CD4-positive, alpha-beta T cell (primary cell): ENCODE results near the gene FLG. TPM values are rescaled to one million over a fixed set of nuclear protein-coding genes. Genes with fewer than 3 reads are reported as not detected.

Source experiments
- ATAC-seq: fragments of 200-7000 bp; cut with Tn5 transposase; one replicate; pipeline ENCODE4 v1.10.0; 2022; ENCODE audit warnings: mild to moderate bottlenecking; ENCODE audit not compliant: poor library complexity
- CTCF ChIA-PET: fragments of 350-600 bp; sonication (Branson Sonifier 250); formaldehyde crosslinking; loops from one replicate; lab custom pipeline; 2021; ENCODE audit warnings: antibody characterized with exemption, inconsistent platforms; lab: Charles Lee
- POLR2A ChIA-PET: fragments of 350-600 bp; sonication (Branson Sonifier 250); formaldehyde crosslinking; loops from one replicate; lab custom pipeline; 2021; ENCODE audit warnings: antibody characterized with exemption, inconsistent platforms; lab: Charles Lee
- DNase-seq, 14 experiments: peaks; one replicate each; pipeline ENCODE4 v3.0.0-alpha.2; 2013 to 2020; ENCODE audit warnings: mixed read lengths in 2 of 14
- H3K27ac ChIP-seq, 2 donors: one replicate each; pipeline versions ENCODE4 v1.5.1 to v1.7.0; 2013; ENCODE audit warnings: low read length in 2 of 2, low read depth in 1 of 2, mild to moderate bottlenecking in 1 of 2
- H3K27me3 ChIP-seq, 2 experiments: 1 replicate in 1 of 2; 2 replicates in 1 of 2; pipeline versions ENCODE4 v1.6.1 to v1.7.0; 2013; ENCODE audit warnings: low read length in 2 of 2, control low read depth in 1 of 2, mild to moderate bottlenecking in 1 of 2, moderate library complexity in 1 of 2; ENCODE audit not compliant: insufficient read depth in 2 of 2, control insufficient read depth in 1 of 2
- H3K36me3 ChIP-seq: one replicate; pipeline ENCODE4 v1.6.1; 2013; ENCODE audit warnings: low read length, control low read depth; ENCODE audit not compliant: insufficient read depth
- H3K4me1 ChIP-seq: one replicate; pipeline ENCODE4 v1.6.1; 2013; ENCODE audit warnings: low read length, control low read depth; ENCODE audit not compliant: insufficient read depth
- H3K4me3 ChIP-seq: one replicate; pipeline ENCODE4 v1.5.1; 2013; ENCODE audit warnings: mild to moderate bottlenecking, low read length, moderate library complexity
- H3K9me3 ChIP-seq, 2 experiments: 1 replicate in 1 of 2; 2 replicates in 1 of 2; pipeline versions ENCODE4 v1.6.1 to v1.7.0; 2013; ENCODE audit warnings: low read length in 2 of 2, mild to moderate bottlenecking in 2 of 2, control low read depth in 1 of 2, moderate library complexity in 1 of 2; ENCODE audit not compliant: control insufficient read depth in 1 of 2, insufficient read depth in 1 of 2
- H3K27ac Mint-ChIP-seq: one replicate; pipeline ENCODE4 v1.8.0; 2020; ENCODE audit warnings: mixed read lengths
- H3K27me3 Mint-ChIP-seq: one replicate; pipeline ENCODE4 v1.8.0; 2021; ENCODE audit warnings: mixed read lengths
- H3K36me3 Mint-ChIP-seq: one replicate; pipeline ENCODE4 v1.8.0; 2021; ENCODE audit warnings: low read depth, mixed read lengths
- H3K4me1 Mint-ChIP-seq: one replicate; pipeline ENCODE4 v1.8.0; 2021; ENCODE audit warnings: low read depth, mixed read lengths
- H3K4me3 Mint-ChIP-seq: one replicate; pipeline ENCODE4 v1.8.0; 2020; ENCODE audit warnings: mild to moderate bottlenecking, mixed read lengths
- H3K9me3 Mint-ChIP-seq: one replicate; pipeline ENCODE4 v1.8.0; 2020; ENCODE audit warnings: mixed read lengths
- intact Hi-C, 2 experiments: fragments of 100-400 bp; cut with DNase I in 1 of 2; cut with micrococcal nuclease in 1 of 2; formaldehyde crosslinking; loops; one replicate each; pipeline versions ENCODE4 v1.15.1 to v1.9.0; 2023 to 2025; cut with DNase I, micrococcal nuclease
- total RNA-seq, 174 experiments: library from RNA in 2 of 174; stranded (reverse) in 2 of 174; gene quantifications; one replicate each; pipeline ENCODE4 v1.2.3 and lab custom pipeline; 2021 to 2026
- TF ChIP-seq, protein P1 (sequence below): fragments of 200-600 bp; IDR thresholded peaks from one replicate; pipeline ENCODE4 v1.8.0; 2022; ENCODE audit warnings: antibody characterized with exemption, mild to moderate bottlenecking

FLG gene
- total RNA-seq, 2 experiments from 2014 or later: not detected

GRCh38 chr1:152367436-152367835 lies 42.4 kb upstream of the FLG start:
- Histone ChIP-seq H3K36me3 (no peaks in the 10 kb centered on the region), H3K9me3 (peaks cover 0 to 12% of the 10 kb centered on the region in 2 experiments), H3K27me3 (peaks cover 3 to 6% of the 10 kb centered on the region in 2 experiments), H3K4me3 (no peak overlapping the region), H3K4me1 (no peaks in the 10 kb centered on the region), H3K27ac (no peak overlapping the region)
- ChIA-PET CTCF (no interaction called here), POLR2A (no interaction called here)
- H3K4me3 Mint-ChIP-seq: no peak overlapping the region
- no peak for DNase-seq
- H3K4me1 Mint-ChIP-seq: no peaks in the 10 kb centered on the region
- H3K36me3 Mint-ChIP-seq: no peaks in the 10 kb centered on the region
- intact Hi-C loops: no loop called here
- no peak for ATAC-seq
- H3K27me3 Mint-ChIP-seq: peaks cover 19% of the 10 kb centered on the region
- no peak overlapping the region for H3K27ac Mint-ChIP-seq
- TF ChIP-seq, protein P1, sequence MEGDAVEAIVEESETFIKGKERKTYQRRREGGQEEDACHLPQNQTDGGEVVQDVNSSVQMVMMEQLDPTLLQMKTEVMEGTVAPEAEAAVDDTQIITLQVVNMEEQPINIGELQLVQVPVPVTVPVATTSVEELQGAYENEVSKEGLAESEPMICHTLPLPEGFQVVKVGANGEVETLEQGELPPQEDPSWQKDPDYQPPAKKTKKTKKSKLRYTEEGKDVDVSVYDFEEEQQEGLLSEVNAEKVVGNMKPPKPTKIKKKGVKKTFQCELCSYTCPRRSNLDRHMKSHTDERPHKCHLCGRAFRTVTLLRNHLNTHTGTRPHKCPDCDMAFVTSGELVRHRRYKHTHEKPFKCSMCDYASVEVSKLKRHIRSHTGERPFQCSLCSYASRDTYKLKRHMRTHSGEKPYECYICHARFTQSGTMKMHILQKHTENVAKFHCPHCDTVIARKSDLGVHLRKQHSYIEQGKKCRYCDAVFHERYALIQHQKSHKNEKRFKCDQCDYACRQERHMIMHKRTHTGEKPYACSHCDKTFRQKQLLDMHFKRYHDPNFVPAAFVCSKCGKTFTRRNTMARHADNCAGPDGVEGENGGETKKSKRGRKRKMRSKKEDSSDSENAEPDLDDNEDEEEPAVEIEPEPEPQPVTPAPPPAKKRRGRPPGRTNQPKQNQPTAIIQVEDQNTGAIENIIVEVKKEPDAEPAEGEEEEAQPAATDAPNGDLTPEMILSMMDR: no peak
- H3K9me3 Mint-ChIP-seq: peaks cover 6% of the 10 kb centered on the region

DNA sequence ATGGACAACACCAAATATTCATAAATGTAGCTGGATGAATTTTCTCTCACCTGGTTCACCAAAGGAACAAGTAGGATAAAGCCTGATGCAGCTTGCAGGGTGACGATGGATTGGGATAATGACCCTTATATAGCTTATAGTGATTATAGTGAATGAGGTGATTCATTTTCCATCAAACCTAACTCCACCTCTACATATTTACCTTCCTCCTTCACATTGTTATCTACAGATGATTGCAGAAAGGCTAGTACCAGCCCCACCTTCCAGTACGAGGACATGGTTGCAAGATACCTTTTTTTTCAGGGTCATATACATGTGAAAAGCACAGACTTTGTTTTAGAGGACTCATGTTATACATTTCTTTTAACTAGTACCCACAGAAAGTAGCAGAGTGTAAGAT lies 34.9 kb upstream of the FLG start, which contains the start of gene FLG2:
TSS of gene FLG2 (minus strand) at position 101 of the 400 bp plus-strand sequence. CDS start 1,122 bp downstream, outside the sequence.
- H3K9me3 ChIP-seq: no peaks in the 10 kb centered on the region
- Mint-ChIP-seq H3K27me3 (peaks cover 22% of the 10 kb centered on the region), H3K4me3 (no peak within 1 kb of the TSS), H3K9me3 (no peaks in the 10 kb centered on the region), H3K27ac (no peak within 1 kb of the TSS), H3K36me3 (no peaks in the 10 kb centered on the region), H3K4me1 (no peaks in the 10 kb centered on the region)
- peaks cover 0 to 5% of the 10 kb centered on the region in 2 experiments for H3K27me3 ChIP-seq
- ChIA-PET CTCF (interaction anchor here (1.0 kb wide), 1 partner anchor 39 kb away, joined by 3 read pairs; no protein-coding TSS in a partner anchor), POLR2A (no interaction called here)
- H3K27ac ChIP-seq: no peak within 1 kb of the TSS
- DNase-seq (no peak), ATAC-seq (no peak)
- no peaks in the 10 kb centered on the region for H3K4me1 ChIP-seq
- no peaks in the 10 kb centered on the region for H3K36me3 ChIP-seq
- H3K4me3 ChIP-seq: no peak within 1 kb of the TSS
- intact Hi-C loops: no loop called here
- TF ChIP-seq, protein P1: no peak

DNA sequence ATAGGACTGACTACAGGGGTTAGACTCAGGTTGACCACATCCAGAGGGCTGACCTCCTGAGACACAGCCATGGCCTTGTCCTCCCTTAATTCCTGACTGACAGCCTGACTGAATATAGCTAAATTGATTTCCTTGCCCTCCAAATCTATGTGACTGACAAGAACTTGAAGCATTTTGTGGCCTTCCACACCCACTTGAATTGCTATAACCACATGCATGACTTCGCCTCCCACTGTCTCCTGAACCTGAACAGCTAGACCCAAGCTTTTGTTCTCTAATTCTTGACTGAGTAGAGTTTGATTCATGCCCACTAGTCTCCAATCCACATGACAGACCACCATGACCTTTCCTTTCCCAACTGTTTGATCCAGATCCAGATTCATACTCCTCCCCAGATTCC lies 31.7 kb upstream of the FLG start:
- CTCF ChIA-PET: no interaction called here
- ATAC-seq (no peak), DNase-seq (no peak)
- TF ChIP-seq, protein P1: no peak
- Histone ChIP-seq H3K27me3 (peaks cover 4 to 5% of the 10 kb centered on the region in 2 experiments), H3K9me3 (no peaks in the 10 kb centered on the region), H3K36me3 (no peaks in the 10 kb centered on the region), H3K4me1 (no peaks in the 10 kb centered on the region), H3K4me3 (no peak overlapping the region), H3K27ac (no peak overlapping the region)
- intact Hi-C loops: no loop called here
- Mint-ChIP-seq H3K27me3 (peaks cover 22% of the 10 kb centered on the region), H3K4me1 (no peaks in the 10 kb centered on the region), H3K9me3 (no peaks in the 10 kb centered on the region), H3K27ac (no peak overlapping the region), H3K4me3 (no peak overlapping the region), H3K36me3 (no peaks in the 10 kb centered on the region)
- POLR2A ChIA-PET: no interaction called here
